Gastroesophageal sphincter (tissue), 4 donors: ENCODE results near the gene BTBD3. TPM values are rescaled to one million over a fixed set of nuclear protein-coding genes. Genes with fewer than 3 reads are reported as not detected.

ENCODE experiments used
- ATAC-seq: fragments of 150-250 bp; one replicate; pipeline ENCODE4 v1.9.1; 2016; ENCODE audit warnings: mild to moderate bottlenecking, moderate library complexity
- H3K27ac ChIP-seq, 4 donors: fragments of 200-600 bp; sonication (generic) in 3 of 4; 1 replicate in 3 of 4; 2 replicates in 1 of 4; pipeline ENCODE4 v1.5.1; 2016 to 2019
- H3K27me3 ChIP-seq: fragments of 200-600 bp; sonication (generic); one replicate; pipeline ENCODE4 v1.5.1; 2019
- H3K36me3 ChIP-seq, 2 donors: fragments of 200-600 bp; sonication (generic); one replicate each; pipeline ENCODE4 v1.5.1; 2019; ENCODE audit warnings: control low read depth in 1 of 2
- H3K4me1 ChIP-seq, 3 donors: fragments of 200-600 bp; sonication (generic); 1 replicate in 2 of 3; 2 replicates in 1 of 3; pipeline ENCODE4 v1.5.1; 2016 to 2019; ENCODE audit warnings: control low read depth in 2 of 3
- H3K4me3 ChIP-seq, 2 donors: fragments of 200-600 bp; sonication (generic); one replicate each; pipeline ENCODE4 v1.5.1; 2019; ENCODE audit warnings: mild to moderate bottlenecking in 1 of 2, moderate library complexity in 1 of 2
- H3K9me3 ChIP-seq, 3 donors: fragments of 200-600 bp; sonication (generic); one replicate each; pipeline ENCODE4 v1.5.1; 2017 to 2019; ENCODE audit warnings: control low read depth in 2 of 3
- CTCF ChIP-seq, 4 experiments: fragments of 200-600 bp in 2 of 4; fragments of 450-650 bp in 2 of 4; sonication (generic) in 1 of 4; IDR thresholded peaks; one replicate each; pipeline ENCODE4 v1.5.1; 2017 to 2019; ENCODE audit warnings: antibody characterized with exemption in 4 of 4, mild to moderate bottlenecking in 2 of 4, moderate library complexity in 2 of 4
- EP300 ChIP-seq: sonication (generic); formaldehyde crosslinking; IDR thresholded peaks from one replicate; pipeline ENCODE4 v1.6.1; 2017; ENCODE audit warnings: antibody characterized with exemption, mild to moderate bottlenecking
- POLR2A ChIP-seq, 2 donors: fragments of 450-650 bp; IDR thresholded peaks; one replicate each; pipeline ENCODE4 v1.6.1; 2017; ENCODE audit warnings: antibody characterized with exemption in 2 of 2, mild to moderate bottlenecking in 2 of 2, moderate library complexity in 1 of 2
- POLR2AphosphoS5 ChIP-seq: sonication (generic); formaldehyde crosslinking; IDR thresholded peaks from one replicate; pipeline ENCODE4 v1.6.1; 2017; ENCODE audit warnings: antibody characterized with exemption
- WGBS, 2 donors: methylation state at CpG; one replicate each; pipeline ENCODE4 v1.1.5; 2018; ENCODE audit warnings: low coverage in 1 of 2; 5-methylcytosine and 5-hydroxymethylcytosine counted together
- total RNA-seq, 4 donors: library from RNA; depleted of rRNA; stranded (reverse); fragments of >200 nt; gene quantifications; one replicate each; pipeline ENCODE4 v1.1.0, GENCODE V29; 2016

BTBD3 gene
- total RNA-seq, 4 donors from 2014 or later: 25.9 to 87.8 (median 34.8) TPM

- TF ChIP-seq POLR2A (IDR thresholded peaks at IDR 0.05) (no peak), EP300 (no peak), CTCF (IDR thresholded peaks at IDR 0.05) (no peak)
- Histone ChIP-seq H3K27me3 (no peaks in the 10 kb centered on the region), H3K36me3 (no peaks in the 10 kb centered on the region), H3K4me1 (peaks cover 0 to 28% (median 0%) of the 10 kb centered on the region in 3 donors), H3K4me3 (no peak overlapping the region), H3K9me3 (no peaks in the 10 kb centered on the region), H3K27ac (no peak overlapping the region)
- no peak for ATAC-seq
- 89 to 92% methylated on average over 2 to 4 of the region's 4 CpGs for WGBS, 2 donors
These were observed 10.1 kb upstream of the BTBD3 start for GRCh38 chr20:11907621-11908020.

- Histone ChIP-seq H3K4me1 (peaks cover 0 to 32% (median 0%) of the 10 kb centered on the region in 3 donors), H3K36me3 (no peaks in the 10 kb centered on the region), H3K27ac (no peak overlapping the region), H3K9me3 (no peaks in the 10 kb centered on the region), H3K27me3 (no peaks in the 10 kb centered on the region), H3K4me3 (no peak overlapping the region)
- ATAC-seq: no peak
- TF ChIP-seq CTCF (IDR thresholded peaks at IDR 0.05) (peak in 1 of 4 experiments; percentile 33), POLR2AphosphoS5 (no peak), EP300 (no peak), POLR2A (IDR thresholded peaks at IDR 0.05) (no peak)
- 69 to 74% methylated on average over 3 of the region's 4 CpGs for whole genome bisulfite sequencing, 2 donors
These were observed 5.6 kb upstream of the BTBD3 start for GRCh38 chr20:11912013-11912658.

- Histone ChIP-seq H3K4me1 (peaks cover 0 to 33% (median 0%) of the 10 kb centered on the region in 3 donors), H3K27me3 (no peaks in the 10 kb centered on the region), H3K27ac (no peak overlapping the region), H3K4me3 (no peak overlapping the region), H3K9me3 (no peaks in the 10 kb centered on the region), H3K36me3 (no peaks in the 10 kb centered on the region)
- WGBS, 2 donors: 88 to 91% methylated on average over 4 of the region's 4 CpGs
- no peak for ATAC-seq
- TF ChIP-seq EP300 (no peak), CTCF (IDR thresholded peaks at IDR 0.05) (no peak), POLR2AphosphoS5 (no peak), POLR2A (IDR thresholded peaks at IDR 0.05) (no peak)
These were observed 4.9 kb upstream of the BTBD3 start for GRCh38 chr20:11912659-11913415.

GRCh38 chr20:11918391-11918845 is 725 bp downstream of the BTBD3 start:
- H3K4me1 ChIP-seq: peaks cover 0 to 56% (median 0%) of the 10 kb centered on the region in 3 donors
- no peaks in the 10 kb centered on the region for H3K9me3 ChIP-seq
- peaks cover 0 to 9% of the 10 kb centered on the region in 2 donors for H3K36me3 ChIP-seq
- no peaks in the 10 kb centered on the region for H3K27me3 ChIP-seq
- TF ChIP-seq POLR2AphosphoS5 (no peak), CTCF (IDR thresholded peaks at IDR 0.05) (no peak), POLR2A (IDR thresholded peaks at IDR 0.05) (no peak), EP300 (no peak)
- peak overlapping the region in 3 of 4 donors; percentile 28 to 56 (median 49) for H3K27ac ChIP-seq
- no peak for ATAC-seq
- 22 to 31% methylated on average over 2 to 5 of the region's 5 CpGs for WGBS, 2 donors
- H3K4me3 ChIP-seq: peak overlapping the region; percentile 35 to 43
